Ishikawa (cell line): ENCODE results near the gene P2RY14.

Experiments used
- NFIC ChIP-seq: IDR thresholded peaks from 2 replicates; pipeline ENCODE4 v1.6.1; 2012
- TAF1 ChIP-seq: IDR thresholded peaks from 2 replicates; pipeline ENCODE4 v1.6.1; 2012; ENCODE audit warnings: low read depth, mild to moderate bottlenecking

DNA sequence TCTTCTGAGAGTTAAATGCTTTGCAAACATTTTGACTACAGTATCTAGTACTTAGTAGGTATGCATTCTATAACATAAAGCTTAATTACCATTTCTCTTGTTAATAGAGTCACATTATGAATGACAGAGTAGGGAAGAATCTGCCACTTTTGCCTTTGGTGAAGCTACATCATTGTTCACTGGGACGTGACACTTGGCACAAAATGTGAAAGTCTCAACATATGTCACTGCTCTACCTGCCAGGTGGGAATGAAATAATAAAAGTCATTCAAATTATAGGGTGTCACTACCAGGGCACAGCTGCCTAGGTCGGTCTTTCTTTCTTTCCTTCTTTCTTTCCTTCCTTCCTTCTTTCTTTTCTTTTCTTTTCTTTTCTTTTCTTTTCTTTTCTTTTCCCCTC is 20.7 kb upstream of the P2RY14 start:
- TF ChIP-seq TAF1 (no peak), NFIC (no peak)
